CD4-positive, alpha-beta T cell treated with Interleukin-6 for 4 hours (primary cell): ENCODE measurements around the gene STOM.

Experiments
- DNase-seq: peaks from one replicate; pipeline ENCODE4 v3.0.0-alpha.2; 2020; ENCODE audit warnings: mixed read lengths

The STOM gene

GRCh38 chr9:121368745-121369144, 1.3 kb downstream of the STOM start:
- DNase-seq = no peak

DNA sequence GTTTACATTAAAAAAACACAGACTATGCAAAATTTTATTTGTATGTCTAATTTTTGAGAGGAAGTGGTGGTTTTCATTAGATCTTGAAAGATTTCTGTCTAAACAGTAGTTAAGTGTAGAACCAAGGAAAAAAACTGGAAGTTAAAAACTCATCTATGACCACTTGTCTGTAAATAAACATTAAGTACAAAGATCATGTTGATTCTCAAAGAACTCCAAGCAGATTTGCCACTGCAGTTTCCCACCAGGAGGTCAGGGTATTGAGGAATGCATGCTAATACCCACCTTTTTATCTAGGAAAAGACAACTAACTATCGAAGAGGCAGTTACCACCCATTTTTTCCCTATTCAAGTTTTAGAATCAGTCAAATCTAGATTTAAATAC, 1.9 kb downstream of the STOM start:
- DNase-seq = no peak

GRCh38 chr9:121367306-121368137, 2.5 kb downstream of the STOM start:
- no peak for DNase-seq

- no peak for DNase-seq
These were observed 3.3 kb downstream of the STOM start for GRCh38 chr9:121366611-121367192.

- DNase-seq = no peak
These were observed 4.5 kb downstream of the STOM start for GRCh38 chr9:121365564-121365963.

DNA sequence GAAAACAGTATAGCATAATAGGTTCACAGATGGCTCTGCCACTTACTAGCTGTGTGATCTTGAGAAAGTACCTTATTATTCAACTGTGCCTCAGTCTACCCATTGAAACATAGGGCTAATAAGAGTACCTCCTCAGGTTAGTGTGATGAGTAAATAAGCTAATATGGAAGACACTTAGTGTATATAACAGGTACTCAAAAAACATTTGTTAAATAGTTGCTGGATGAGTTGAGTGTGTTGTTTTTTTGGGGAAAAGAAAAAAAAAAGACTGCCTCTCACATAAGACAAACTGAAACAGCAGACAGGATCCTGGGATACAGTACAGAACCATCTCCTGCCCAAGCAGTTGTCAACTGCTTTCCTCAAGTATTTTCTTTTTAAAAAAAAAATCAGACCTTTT, 5.2 kb downstream of the STOM start:
- DNase-seq = no peak

DNA sequence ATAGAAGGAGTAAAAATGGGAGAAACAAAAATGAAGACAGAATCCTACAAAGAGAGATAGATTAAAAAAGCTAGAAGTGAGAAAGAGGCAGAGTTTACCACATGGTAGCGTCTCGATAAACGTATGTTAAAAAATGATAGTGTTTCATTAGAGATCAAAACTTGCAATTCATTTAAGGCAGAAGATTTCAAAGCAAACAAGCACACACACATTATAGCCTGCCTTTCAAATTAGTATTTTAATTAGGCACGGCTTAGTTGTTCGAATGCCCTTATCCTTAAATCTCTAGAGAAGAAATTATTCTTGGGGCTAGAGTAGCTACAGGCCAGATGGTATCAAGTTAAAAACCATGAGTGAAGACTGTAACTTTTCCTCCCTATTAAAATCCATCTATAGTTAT, 6.0 kb downstream of the STOM start:
- no peak for DNase-seq

GRCh38 chr9:121363622-121363961, 6.5 kb downstream of the STOM start:
- DNase-seq = no peak

DNA sequence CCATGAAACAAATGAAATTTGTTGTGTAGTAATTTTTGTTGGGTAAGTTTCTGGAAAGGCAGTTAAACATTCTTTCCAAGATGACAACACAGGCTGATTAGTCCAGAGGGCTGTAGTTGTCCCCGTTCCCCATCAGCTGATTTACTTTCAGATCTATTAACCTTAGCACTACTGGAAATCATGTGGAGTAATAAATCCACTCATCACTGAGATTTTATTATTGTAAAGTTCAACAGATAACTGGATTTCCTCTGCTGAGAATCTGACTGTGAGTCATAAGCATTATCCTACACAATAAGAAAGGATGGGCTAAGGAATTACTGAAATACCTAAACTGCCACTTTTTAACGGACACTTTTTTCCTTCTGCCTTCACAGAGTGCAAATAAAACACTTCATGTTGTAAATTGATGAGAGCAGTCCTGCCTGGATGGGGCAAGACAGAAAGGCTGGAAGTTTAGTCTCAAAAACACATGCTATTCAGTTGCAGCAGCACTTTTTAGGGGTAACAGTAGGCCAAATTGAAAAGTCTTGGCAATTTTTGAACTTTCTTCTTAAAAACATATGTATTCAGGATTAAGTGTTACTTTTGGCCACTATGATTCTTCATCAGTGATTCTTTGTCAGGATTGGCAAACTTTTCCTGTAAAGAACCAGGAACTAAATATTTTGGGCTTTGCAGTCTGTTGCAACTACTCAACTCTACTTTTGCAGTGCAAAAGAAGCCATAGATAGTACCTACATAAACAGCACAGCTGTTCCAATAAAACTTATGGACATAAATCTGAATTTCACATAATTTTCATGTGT, 7.0 kb downstream of the STOM start:
- no peak for DNase-seq

DNA sequence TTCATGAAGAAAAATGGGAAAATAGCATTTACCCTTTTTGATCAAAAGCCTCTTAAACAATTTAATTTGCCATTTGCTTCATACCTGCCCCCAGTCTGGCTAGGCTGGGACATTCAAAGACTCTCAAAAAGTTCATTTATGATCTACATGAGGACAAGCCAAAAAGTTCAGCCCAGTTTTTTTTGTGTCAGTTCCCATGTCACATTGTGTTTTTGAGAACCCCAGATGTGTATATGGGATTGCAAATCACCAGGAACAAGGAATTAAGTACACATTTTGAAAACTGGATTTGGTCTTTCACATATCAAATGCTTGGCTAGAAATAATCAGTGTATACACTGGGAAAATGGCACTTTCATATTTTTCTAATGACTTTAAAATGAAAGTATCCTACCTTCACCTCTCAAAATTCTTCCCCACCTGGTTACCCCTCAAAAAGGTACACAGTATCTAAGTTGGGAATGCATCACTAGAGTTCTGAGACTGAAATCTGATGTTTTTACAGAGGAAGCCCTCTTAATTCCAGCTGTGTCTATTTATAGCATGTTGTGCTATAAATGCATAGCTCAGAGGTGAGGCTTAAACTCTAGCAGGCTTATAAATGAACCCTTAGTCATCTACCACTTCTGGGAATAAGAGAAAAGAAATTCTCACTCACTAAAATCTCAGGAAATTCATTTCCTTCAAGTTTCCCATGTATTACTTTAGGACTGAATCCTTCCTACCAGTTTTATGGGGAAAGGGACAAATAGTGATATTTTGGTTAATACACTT, 9.3 kb downstream of the STOM start:
- DNase-seq = no peak

GRCh38 chr9:121359351-121360294, 10.4 kb downstream of the STOM start:
- no peak for DNase-seq

DNA sequence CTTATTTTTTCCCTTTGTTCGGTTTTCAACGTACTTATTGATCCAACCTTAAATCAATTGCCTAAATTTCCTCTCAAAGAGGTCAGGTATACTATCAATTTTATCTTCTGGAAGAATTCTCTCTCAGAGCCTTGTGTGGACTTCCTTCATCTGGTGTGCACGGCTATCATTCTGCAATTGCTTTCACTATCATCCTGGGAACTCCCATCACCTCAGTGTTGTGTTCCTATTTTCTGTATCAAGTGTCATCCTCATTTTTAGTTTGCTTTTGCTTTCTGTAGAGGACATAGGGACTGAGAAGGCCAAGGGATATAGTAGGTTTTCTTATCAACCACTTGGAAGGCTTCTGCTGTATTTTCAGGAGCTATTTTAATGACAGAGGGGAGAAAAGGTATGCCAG, 11.3 kb downstream of the STOM start:
- DNase-seq = no peak

- no peak for DNase-seq
These were observed 13.0 kb downstream of the STOM start for GRCh38 chr9:121357011-121357410.

DNA sequence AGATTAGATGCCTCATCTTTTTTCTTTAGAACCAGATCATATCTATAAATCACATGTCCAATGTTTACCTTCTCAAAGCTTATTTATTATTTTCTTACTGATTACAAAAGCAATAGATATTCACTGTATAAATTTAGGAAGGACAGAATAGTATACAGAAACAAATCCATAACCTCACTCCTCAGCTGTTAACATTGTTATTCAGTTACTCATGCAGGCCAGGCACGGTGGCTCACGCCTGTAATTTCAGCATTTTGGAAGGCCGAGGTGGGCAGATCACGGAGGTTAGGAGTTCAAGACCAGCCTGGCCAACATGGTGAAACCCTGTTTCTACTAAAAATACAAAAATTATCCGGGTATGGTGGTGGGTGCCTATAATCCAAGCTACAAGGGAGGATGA, 15.3 kb downstream of the STOM start:
- no peak for DNase-seq

GRCh38 chr9:121354141-121354540, 15.9 kb downstream of the STOM start:
- no peak for DNase-seq

GRCh38 chr9:121353241-121354061, 16.6 kb downstream of the STOM start:
- DNase-seq = peak; percentile 51

- DNase-seq = no peak
These were observed 19.0 kb downstream of the STOM start for GRCh38 chr9:121350993-121351561.

GRCh38 chr9:121350036-121350435, 20.0 kb downstream of the STOM start:
- no peak for DNase-seq

DNA sequence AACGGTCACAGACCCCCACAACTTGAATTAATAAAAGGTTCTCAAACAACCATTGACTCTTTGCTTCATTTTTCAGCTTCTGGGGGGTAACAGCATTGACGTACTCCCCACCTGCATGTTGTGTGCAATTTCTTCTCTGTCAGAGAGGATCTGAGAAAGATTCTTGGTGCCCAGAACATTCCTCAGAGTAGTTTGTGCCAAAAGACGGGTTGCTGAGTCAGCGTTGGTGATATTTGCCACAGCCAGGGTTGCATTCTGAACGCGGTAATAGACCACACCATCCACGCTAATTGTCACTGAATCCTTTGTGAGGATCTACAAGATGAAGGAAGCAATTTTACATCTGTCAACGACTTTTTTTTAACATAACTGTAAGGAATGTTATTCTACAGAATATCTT, 21.0 kb downstream of the STOM start:
- no peak for DNase-seq

DNA sequence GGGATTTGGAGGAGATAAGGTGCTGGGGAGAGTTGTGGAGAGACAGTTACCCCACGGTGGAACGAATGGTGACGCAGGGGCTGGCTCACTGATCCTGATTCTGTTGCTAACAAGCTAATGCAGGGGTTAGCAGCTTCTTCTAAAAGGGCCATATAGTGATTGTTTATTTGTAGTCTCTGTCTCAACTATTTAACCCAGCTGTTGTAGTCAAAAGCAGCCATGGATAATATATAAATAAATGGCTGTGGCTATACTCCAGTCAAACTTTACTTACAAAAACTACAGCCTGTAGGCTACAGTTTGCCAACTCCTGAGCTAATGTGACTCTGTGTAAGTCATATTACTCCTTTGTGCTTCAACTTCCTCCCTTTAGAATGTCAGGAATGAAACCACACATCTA, 21.8 kb downstream of the STOM start:
- no peak for DNase-seq

DNA sequence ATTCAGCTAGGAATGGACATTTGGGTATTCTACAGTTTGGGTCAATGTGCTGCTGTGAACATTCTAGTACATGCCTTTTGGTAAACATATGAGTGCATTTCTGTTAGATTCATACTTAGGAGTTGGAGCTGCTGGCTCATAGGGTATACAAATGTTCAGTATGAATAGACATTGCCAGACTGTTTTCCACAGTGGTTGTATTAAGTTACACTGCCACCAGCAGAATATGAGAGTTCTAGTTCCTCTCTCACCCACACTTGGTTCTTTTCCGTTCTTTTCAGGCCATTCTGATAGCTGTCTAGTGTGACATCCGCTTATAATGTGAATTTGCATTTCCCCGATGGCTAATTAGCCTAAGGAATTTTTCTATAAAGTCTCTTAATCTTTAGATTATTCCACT, 25.0 kb downstream of the STOM start:
- no peak for DNase-seq
